Right cardiac atrium (tissue), 5 donors: ENCODE results near the gene NEURL2. TPM values are rescaled to one million over a fixed set of nuclear protein-coding genes. Genes with fewer than 3 reads are reported as not detected.
"Not testable (repeated sequence)": the region's sequence is repeated elsewhere in the genome, so short reads cannot be mapped to it uniquely, and the experiment has no call there.

Experiments used
- ATAC-seq, 2 donors: fragments of 200-7000 bp; cut with Tn5 transposase; one replicate each; pipeline versions ENCODE4 v1.8.0 to v1.9.1; 2020; ENCODE audit warnings: moderate library complexity in 2 of 2, mild to moderate bottlenecking in 1 of 2
- DNase-seq, 3 donors: peaks; one replicate each; pipeline ENCODE4 v3.0.0-alpha.2; 2020
- H3K27ac ChIP-seq: one replicate; pipeline ENCODE4 v1.5.1; 2013; ENCODE audit warnings: mild to moderate bottlenecking, low read length, control low read depth, moderate library complexity
- H3K27me3 ChIP-seq: one replicate; pipeline ENCODE4 v1.6.1; 2013; ENCODE audit not compliant: control insufficient read depth, insufficient read depth
- H3K4me1 ChIP-seq: one replicate; pipeline ENCODE4 v1.6.1; 2013; ENCODE audit warnings: low read length; ENCODE audit not compliant: control insufficient read depth, insufficient read depth
- H3K4me3 ChIP-seq: one replicate; pipeline ENCODE4 v1.5.1; 2013; ENCODE audit warnings: low read length, control low read depth
- H3K9me3 ChIP-seq: one replicate; pipeline ENCODE4 v1.6.1; 2013; ENCODE audit warnings: low read length; ENCODE audit not compliant: control insufficient read depth
- WGBS: extraction: QIAGEN DNeasy Blood & Tissue Kit; methylation state at CpG from one replicate; pipeline ENCODE4 v1.1.7; 2013; 5-methylcytosine and 5-hydroxymethylcytosine counted together
- intact Hi-C, 4 donors: fragments of 100-400 bp; cut with DNase I; formaldehyde crosslinking; loops; one replicate each; pipeline versions ENCODE4 v1.11.0 to v1.14.0; 2022 to 2023
- polyA plus RNA-seq: library from polyadenylated mRNA; stranded (reverse); fragments of 200-250 nt; gene quantifications from one replicate; pipeline ENCODE4 v1.2.3, GENCODE V29; 2013
- total RNA-seq, 4 donors: library from RNA; stranded (reverse); fragmentation: NEBNext Ultra II Directional; extraction: Animal tissue kit (Norgen Biotek cat#: 25700); gene quantifications; one replicate each; pipeline ENCODE4 v1.2.1, GENCODE V29; 2021
- donor health status: healthy with polysubstance abuse.
- donor health status: DM: no; HTN: yes; CAD: no.
- donor health status: DM: no; HTN: no; CAD: no.
- donor health status: DM: no; HTN: yes; CAD: no; lungs with severe emphysema.
- donor health status: DM: yes; HTN: yes; CAD: no.

NEURL2 gene
- total and polyA plus RNA-seq, 5 donors, result 7.0 to 9.8 (median 7.7) TPM

DNA sequence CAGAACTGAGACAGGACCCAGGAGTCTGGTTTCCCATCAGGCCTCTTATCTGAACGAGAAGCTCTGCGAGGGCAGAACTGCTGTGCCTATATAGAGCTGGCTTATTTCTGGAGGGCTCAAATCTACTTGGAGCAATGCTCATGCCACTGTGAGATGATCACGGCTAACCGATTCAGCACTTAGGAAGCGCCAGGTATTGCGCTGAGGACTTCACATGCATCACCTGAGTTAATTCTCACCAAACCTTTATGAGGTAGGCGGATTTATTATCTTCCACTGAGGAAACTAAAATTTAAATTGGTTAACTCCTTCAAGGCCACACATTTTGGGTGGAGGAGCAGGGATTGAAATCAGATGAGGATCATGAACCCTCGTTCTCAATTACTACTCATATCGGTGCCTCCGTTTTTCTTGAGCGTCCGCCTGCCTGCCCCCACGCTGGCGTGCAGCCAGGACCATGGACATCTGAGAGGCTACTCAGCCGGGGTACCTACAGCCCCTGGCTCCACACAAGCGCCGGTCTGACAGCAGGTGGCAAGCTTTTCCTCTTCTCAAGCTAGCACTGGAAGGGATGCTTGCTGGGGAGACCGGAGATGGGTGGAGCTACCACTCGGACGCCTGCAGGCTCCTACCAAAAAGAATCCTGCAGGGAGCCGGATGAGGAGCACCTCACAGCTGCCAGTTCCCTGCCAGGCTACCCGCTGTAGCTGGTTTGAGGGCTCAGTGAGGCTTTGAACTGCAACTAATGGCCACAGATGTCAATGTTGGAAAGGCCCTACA, 42.4 kb upstream of the NEURL2 start:
- Histone ChIP-seq H3K4me1 (peaks cover 6% of the 10 kb centered on the region), H3K4me3 (peak overlapping the region; percentile 89), H3K27ac (peak overlapping the region; percentile 80), H3K9me3 (no peaks in the 10 kb centered on the region), H3K27me3 (no peaks in the 10 kb centered on the region)
- intact Hi-C loops, result loop anchor here in 2 of 4 donors (2.0 to 10.0 kb wide), 2 partner anchors 43 to 99 kb away; partner anchors contain the start of genes CTSA (in 1 of the 2), NEURL2 (in 1 of the 2) and SNX21 (in 1 of the 2)
- WGBS, result 21% methylated on average over 22 of the region's 22 CpGs
- peak; percentile 55 to 65 for ATAC-seq
- peak; percentile 73 to 88 (median 88) for DNase-seq

DNA sequence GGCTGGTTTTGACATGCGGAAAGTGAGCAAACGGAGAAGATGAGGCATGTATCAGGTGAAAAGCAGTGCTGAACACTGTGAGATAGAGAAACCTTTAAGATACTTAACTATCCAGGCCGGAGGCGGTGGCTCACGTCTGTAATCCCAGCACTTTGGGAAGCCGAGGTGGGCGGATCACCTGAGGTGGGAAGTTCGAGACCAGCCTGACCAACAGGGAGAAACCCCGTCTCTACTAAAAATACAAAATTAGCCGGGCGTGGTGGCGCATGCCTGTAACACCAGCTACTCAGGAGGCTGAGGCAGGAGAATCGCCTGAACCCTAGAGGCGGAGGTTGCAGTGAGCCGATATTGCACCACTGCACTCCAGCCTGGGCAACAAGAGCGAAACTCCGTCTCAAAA, 40.7 kb upstream of the NEURL2 start:
- DNase-seq, H3K27me3 ChIP-seq, H3K27ac ChIP-seq, H3K9me3 ChIP-seq, ATAC-seq, H3K4me1 ChIP-seq, H3K4me3 ChIP-seq: not testable (repeated sequence)
- intact Hi-C loops, result loop anchor here in 1 of 4 donors (10.0 kb wide), 1 partner anchor 97 kb away; the partner anchor contains the start of gene SNX21
- 94% methylated on average over 17 of the region's 17 CpGs for WGBS

DNA sequence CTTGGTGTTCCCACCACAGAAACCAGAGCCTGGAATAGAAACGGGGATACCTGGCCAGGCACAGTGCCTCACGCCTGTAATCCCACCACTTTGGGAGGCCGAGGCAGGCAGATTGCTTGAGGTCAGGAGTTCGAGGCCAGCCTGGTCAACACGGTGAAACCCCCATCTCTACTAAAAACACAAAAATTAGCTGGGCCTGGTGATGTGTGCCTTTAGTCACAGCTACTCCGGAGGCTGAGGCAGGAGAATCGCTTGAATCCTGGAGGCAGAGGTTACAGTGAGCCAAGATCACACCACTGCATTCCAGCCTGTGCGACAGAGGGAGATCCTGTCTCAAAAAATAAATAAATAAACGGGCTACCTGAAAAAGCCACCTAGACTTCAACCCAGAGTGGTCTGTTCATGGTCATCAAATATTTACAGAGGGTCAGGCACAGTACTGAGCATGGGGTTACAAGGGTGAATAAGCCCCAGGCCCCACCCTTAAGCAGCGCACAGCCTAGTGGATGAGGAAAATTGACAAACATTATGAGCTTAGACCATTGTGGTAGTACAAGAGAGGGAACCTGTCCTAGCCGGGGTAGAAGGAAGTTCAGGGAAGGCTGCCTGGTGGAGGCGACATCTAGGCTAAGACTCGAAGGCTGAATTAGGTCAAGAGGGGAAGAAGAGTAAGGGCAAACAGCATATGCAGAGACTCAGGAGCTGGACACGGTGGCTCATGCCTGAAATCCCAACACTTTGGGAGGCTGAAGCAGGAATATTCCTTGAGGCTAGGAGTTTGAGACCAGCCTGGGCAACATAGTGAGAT, 36.3 kb upstream of the NEURL2 start:
- no peak for DNase-seq
- Histone ChIP-seq H3K27me3 (no peaks in the 10 kb centered on the region), H3K4me1 (no peaks in the 10 kb centered on the region), H3K9me3 (no peaks in the 10 kb centered on the region), H3K27ac (no peak overlapping the region), H3K4me3 (no peak overlapping the region)
- 82% methylated on average over 14 of the region's 14 CpGs for WGBS
- intact Hi-C loops, result no loop called here
- ATAC-seq, result no peak

DNA sequence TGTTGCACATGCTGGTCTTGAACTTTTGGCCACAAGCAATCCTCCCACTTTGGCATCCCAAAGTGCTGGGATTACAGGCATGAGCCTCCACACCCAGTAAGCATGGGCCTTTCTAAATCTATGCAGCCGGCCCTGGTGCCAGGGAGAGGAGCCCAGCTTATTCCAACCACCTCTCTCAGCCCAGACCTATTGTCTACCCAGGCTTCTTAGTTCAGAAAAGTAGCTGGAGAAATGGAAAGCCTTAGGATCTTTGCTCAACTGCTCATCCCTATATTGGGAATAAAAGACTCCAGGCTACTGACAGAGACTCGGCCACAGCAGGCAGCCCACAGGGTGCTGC, 35.7 kb upstream of the NEURL2 start:
- ATAC-seq (no peak), DNase-seq (peak in 1 of 3 donors; percentile 39)
- H3K9me3 ChIP-seq, result no peaks in the 10 kb centered on the region
- no peaks in the 10 kb centered on the region for H3K27me3 ChIP-seq
- no peaks in the 10 kb centered on the region for H3K4me1 ChIP-seq
- no peak overlapping the region for H3K27ac ChIP-seq
- intact Hi-C loops, result no loop called here
- WGBS, result 81% methylated on average over 2 of the region's 2 CpGs
- H3K4me3 ChIP-seq, result no peak overlapping the region

DNA sequence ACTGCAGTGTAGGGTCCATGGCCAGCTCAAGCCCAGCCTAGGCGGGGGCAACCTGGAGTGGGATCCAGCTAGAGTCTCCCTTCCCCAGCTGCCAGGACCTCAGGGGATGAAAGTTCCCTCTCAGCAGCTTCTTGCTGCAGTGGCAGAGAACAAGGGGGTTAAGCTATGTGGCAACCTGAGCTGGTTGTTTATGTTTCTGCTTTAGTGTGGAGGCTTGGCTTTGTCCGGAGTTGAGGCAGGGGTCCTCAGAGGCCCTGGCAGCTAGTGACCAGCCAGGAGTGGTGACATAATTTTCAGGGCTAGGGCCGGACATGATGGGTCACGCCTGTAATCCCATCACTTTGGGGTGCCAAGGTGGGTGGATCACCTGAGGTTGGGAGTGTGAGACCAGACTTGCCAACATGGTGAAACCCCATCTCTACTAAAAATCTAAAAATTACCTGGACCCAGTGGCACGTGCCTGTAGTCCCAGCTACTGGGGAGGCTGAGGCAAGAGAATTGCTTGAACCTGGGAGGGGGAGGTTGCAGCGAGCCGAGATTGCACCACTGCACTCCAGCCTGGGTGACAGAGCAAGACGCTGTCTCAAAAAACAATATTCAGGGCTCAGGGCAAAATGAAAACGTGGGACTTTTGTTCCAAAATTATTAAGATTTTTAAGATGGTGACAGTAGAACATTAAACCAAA, 35.0 kb upstream of the NEURL2 start:
- DNase-seq, result no peak
- intact Hi-C loops, result no loop called here
- no peak for ATAC-seq
- H3K27me3 ChIP-seq, result no peaks in the 10 kb centered on the region
- H3K4me1 ChIP-seq, result no peaks in the 10 kb centered on the region
- H3K4me3 ChIP-seq, result no peak overlapping the region
- H3K9me3 ChIP-seq, result no peaks in the 10 kb centered on the region
- H3K27ac ChIP-seq, result no peak overlapping the region
- 62% methylated on average over 9 of the region's 9 CpGs for WGBS

DNA sequence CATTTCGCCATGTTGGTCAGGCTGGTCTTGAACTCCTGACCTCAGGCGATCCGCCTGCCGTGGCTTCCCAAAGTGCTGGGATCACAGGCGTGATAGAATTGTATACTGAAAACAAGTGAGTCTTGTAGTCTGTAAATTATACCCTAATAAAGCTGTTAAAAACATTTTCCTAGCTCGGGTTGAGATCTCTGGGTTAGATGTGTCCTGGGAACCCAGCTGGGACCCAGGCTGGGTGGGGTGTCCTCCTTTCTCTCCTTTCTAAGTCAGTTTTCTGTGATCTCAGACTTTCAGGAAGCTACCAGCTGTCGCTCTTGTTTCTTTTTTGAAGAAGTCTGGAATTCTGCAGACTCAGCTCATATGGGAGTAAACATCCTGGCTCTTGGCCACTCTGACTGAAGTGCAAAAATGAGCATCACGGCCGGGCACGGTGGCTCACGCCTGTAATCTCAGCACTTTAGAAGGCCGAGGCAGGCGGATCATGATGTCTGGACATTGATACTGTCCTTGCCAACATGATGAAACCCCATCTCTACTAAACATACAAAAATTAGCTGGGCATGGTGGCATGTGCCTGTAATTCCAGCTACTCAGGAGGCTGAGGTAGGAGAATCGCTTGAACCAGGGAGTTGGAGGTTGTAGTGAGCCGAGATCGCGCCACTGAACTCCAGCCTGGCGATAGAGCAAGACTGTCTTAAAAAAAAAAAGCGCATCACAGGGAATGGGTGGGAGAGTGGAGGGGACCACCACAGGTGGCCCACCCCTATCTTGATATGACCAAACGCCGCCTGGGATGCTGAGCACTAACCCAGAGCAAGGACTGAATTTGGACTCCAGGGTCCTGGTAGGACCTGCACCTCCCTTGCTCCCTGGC, 33.6 kb upstream of the NEURL2 start:
- DNase-seq, result peak in 1 of 3 donors; percentile 56
- Histone ChIP-seq H3K27me3 (no peaks in the 10 kb centered on the region), H3K27ac (peak overlapping the region; percentile 86), H3K4me1 (no peaks in the 10 kb centered on the region), H3K4me3 (no peak overlapping the region), H3K9me3 (no peaks in the 10 kb centered on the region)
- intact Hi-C loops, result no loop called here
- peak; percentile 51 for ATAC-seq
- WGBS, result 39% methylated on average over 21 of the region's 21 CpGs

DNA sequence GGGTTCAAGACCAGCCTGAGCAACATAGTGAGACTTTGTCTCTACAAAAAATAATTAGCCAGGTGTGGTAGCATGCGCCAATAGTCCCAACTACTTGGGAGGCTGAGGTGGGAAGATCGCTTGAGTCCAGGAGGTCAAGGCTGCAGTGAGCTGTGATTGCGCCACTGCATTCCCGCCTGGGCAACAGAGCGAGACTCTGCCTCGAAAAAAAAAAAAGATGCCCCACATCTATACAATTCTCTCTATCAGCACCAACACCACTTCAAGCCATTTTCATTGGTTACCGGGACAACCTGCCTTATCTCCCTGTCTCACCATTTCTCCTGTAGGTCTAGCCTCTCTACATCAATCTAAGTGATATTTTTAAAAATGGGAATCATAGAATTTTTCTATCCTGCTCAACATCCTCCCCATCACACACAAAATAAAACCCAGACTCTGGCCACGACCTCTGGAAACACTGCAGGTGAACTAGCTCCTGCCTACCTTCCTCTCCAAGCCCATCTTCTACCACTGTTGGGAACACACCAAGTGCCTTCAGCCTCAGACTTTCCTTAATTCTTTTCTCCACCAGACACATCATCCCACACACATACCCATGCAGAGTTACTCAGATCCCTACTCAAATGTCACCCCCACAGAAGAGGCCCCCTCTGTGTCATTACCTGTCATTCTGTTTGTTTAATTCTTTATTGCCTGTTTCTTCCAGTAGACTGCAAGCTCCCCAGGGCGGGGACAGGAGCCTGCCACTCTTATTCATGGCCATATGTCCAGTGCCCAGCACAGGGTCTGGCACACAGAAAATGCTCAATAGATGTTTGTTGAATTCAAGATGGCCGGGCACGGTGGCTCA, 30.6 kb upstream of the NEURL2 start:
- intact Hi-C loops, result no loop called here
- ATAC-seq (no peak), DNase-seq (peak in 1 of 3 donors; percentile 46)
- no peak overlapping the region for H3K27ac ChIP-seq
- no peaks in the 10 kb centered on the region for H3K9me3 ChIP-seq
- H3K27me3 ChIP-seq, result no peaks in the 10 kb centered on the region
- H3K4me3 ChIP-seq, result no peak overlapping the region
- H3K4me1 ChIP-seq, result no peaks in the 10 kb centered on the region
- 85% methylated on average over 11 of the region's 11 CpGs for WGBS

DNA sequence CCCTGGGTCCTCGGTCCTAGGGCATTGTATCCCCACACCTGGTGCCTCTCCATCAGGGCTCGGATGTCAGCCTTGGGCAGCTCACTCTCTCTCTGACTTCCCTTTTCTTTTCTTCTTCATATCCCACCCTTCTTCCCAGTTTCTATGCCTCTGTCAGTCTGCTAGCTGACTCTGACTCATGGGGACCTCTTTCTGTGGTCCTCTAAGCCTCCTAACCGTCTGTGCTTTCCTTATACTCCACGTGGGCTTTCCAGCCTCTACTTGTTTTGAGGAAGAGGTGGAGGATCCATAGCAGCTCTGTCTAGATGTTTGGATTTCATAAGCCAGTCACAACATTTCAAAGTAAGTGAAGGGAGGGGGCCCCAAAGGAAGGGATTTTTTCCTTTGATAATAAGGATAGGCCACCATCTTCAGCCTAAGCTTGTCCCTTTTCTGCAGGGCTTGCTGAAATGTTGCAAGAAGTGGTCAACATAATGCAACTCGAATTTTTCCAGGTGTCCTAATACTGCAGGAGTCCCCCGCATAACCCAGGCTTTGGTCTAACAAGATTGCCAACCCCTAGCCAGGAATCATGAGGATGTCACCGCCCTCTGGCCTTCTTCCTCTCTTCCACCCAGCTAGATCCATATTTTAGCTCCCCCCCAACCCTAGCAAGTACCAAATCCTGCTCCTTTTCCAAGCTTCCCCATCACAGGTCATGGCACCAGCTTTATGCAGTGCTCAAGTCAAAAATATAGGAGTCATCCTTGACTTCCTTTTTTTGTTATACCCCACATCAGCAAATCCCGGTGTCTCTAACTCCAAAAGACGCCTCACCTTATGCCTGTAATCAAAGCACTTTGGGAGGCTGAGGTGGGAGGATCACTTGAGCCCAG, 29.7 kb upstream of the NEURL2 start:
- H3K4me1 ChIP-seq, result no peaks in the 10 kb centered on the region
- WGBS, result 71% methylated on average over 9 of the region's 9 CpGs
- ATAC-seq, result no peak
- intact Hi-C loops, result no loop called here
- peak in 1 of 3 donors; percentile 22 for DNase-seq
- H3K9me3 ChIP-seq, result no peaks in the 10 kb centered on the region
- no peak overlapping the region for H3K4me3 ChIP-seq
- H3K27me3 ChIP-seq, result no peaks in the 10 kb centered on the region
- peak overlapping the region; percentile 78 for H3K27ac ChIP-seq
